Vagina (tissue), 2 donors: ENCODE data around the gene LRRC49.

ENCODE experiments used
- POLR2A ChIP-seq, 2 donors: fragments of 450-650 bp; IDR thresholded peaks; one replicate each; pipeline ENCODE4 v1.6.1; 2017; ENCODE audit warnings: antibody characterized with exemption in 2 of 2, mild to moderate bottlenecking in 2 of 2, moderate library complexity in 2 of 2
- POLR2AphosphoS5 ChIP-seq, 2 donors: sonication (generic); formaldehyde crosslinking; IDR thresholded peaks; one replicate each; pipeline ENCODE4 v1.9.0; 2017; ENCODE audit warnings: antibody characterized with exemption in 2 of 2, mild to moderate bottlenecking in 2 of 2, low read depth in 1 of 2; ENCODE audit not compliant: insufficient read depth in 1 of 2
- TF ChIP-seq, protein P1 (sequence below), 3 experiments: fragments of 450-650 bp in 2 of 3; fragments of 200-600 bp in 1 of 3; sonication (generic) in 1 of 3; IDR thresholded peaks; one replicate each; pipeline ENCODE4 v1.5.1; 2017 to 2019; ENCODE audit warnings: antibody characterized with exemption in 3 of 3, mild to moderate bottlenecking in 2 of 3, moderate library complexity in 2 of 3

DNA sequence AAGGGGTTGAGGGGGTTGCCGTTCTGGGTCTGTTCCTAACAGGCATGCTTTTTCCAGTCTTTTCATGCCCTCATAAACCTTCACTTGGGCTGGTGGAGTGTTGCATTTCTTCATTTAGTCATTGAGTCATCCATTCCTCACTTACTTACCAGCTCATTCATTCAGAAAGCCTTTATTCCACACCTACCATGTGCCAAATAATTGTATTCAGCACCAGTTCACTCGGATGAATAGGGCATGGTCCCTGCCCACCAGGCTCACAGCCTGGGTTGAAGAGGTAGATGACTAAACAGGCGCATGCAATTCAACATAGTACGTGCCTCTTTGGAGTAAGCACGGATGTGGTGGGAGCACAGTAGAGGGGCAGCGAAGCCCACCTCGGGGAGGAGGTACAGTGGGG lies 187.5 kb downstream of the LRRC49 start:
- TF ChIP-seq, protein P1, sequence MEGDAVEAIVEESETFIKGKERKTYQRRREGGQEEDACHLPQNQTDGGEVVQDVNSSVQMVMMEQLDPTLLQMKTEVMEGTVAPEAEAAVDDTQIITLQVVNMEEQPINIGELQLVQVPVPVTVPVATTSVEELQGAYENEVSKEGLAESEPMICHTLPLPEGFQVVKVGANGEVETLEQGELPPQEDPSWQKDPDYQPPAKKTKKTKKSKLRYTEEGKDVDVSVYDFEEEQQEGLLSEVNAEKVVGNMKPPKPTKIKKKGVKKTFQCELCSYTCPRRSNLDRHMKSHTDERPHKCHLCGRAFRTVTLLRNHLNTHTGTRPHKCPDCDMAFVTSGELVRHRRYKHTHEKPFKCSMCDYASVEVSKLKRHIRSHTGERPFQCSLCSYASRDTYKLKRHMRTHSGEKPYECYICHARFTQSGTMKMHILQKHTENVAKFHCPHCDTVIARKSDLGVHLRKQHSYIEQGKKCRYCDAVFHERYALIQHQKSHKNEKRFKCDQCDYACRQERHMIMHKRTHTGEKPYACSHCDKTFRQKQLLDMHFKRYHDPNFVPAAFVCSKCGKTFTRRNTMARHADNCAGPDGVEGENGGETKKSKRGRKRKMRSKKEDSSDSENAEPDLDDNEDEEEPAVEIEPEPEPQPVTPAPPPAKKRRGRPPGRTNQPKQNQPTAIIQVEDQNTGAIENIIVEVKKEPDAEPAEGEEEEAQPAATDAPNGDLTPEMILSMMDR (IDR thresholded peaks at IDR 0.05), result no peak
- TF ChIP-seq POLR2A (IDR thresholded peaks at IDR 0.05), result no peak
- TF ChIP-seq POLR2AphosphoS5 (IDR thresholded peaks at IDR 0.05; ENCODE audit: insufficient read depth in 1 of 2, low read depth in 1 of 2), result no peak
